Activated CD4-positive, alpha-beta T cell treated with anti-CD3 and anti-CD28 coated beads for 48 hours (primary cell): Measurements from ENCODE around the gene MAML3.
A peak's percentile ranks its signal among the peaks of the same experiment; 100 is the strongest.

Experiments used
- DNase-seq: peaks from one replicate; pipeline ENCODE4 v3.0.0-alpha.2; 2020

The MAML3 gene

DNA sequence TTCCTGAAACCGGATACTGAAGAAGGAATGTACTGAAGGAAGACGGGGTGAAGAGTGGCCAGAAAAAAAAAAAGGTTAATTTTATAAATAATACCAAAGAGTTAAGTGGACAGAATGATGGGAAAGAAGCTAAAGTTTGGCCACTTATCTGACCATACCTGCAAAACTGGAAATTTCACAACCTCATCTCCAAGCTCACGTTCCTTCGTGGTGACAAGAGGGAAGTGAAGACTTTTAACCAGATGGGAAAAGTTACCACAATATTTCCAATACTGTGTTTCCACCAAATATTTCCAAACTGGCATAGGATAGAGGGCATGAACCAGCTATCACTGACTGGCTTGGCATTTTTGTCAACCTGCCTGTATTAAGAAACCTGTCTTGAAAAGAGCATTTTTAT is 56.4 kb downstream of the MAML3 start:
- DNase-seq: no peak

GRCh38 chr4:140096921-140097320 is 57.1 kb downstream of the MAML3 start:
- DNase-seq: no peak

GRCh38 chr4:140096483-140096861 is 57.5 kb downstream of the MAML3 start:
- peak; percentile 27 for DNase-seq

- peak; percentile 76 for DNase-seq
These were observed 58.1 kb downstream of the MAML3 start for GRCh38 chr4:140095694-140096482.

DNA sequence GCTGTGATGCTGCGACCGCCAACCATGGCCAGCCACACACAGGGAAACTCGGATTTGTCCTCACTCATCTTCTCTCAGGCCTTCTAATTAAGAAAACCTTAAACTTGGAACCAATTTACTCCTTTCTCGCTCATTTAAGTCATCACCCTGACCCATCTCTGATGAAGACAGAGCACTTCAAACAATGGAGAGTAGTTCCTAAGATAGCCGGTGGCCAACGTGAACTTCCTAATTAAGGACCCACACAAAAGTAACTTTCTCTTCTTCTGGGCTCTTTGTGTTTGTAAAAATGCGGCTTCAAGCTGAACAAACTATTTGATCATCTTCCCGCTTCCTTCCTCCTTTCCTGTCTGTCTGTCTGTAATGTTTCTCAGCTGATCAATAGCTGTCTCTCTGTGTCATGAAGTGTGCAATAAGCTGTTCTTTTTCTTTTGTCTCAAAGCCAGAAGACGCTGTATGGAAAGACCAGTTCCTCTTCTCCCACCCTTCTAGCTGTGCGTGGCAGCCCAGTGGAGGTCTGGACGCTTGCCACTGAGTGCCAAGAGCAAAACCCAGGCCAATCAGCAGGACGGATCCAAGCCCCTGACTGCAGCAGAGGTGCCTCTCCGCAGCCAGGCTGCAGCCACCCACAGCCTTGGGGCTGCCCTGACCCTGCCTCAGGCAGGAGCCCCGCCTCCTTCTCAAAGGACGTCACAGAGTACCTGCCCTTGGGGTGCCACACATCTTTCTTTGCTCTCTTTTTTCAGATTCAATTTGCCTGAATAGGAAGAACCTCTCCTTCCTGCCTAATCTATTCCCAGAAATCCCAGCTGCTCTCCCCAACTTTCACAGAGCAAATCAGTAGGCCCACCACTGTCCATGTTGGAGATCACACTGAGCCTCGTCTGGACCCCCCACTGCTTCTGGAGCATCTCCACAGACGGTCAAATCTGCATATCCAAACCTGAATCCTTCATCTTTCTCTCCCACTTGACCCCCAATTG is 59.3 kb downstream of the MAML3 start:
- peak; percentile 79 for DNase-seq

DNA sequence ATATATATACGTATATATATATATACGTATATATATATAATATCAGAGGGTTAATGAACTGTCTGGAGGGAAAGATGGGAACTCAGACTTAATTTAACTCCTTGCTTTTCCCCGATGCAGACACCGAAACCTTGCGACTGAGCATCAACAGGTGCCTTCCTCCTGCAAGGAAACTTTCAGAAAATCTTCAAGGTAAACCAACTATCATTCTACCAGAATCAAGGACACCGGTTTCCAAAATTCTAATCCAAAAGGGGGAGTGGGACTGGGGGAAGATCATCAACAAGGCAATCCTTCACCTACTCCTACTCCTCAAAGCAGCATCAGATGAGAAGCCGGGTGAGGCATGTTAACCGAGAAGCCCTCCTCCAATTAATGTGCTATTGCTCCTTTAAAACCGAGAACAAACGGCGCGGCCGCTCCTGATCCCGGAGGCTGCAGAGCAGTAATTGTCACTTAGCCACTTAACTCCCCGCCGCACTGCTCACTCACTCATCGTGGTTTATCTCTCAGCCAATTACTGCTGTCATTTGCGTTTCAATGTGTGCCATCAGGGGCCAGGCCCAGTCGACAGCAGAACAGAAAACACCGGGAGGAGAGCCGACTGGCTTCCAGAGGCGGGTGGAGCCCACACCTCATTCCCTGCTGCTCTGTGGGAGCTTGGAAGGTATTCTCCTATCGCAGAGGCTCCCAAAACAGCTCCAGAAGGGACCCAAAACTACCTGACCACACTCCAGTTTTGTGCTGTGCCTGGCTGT is 61.7 kb downstream of the MAML3 start:
- DNase-seq: peak; percentile 15

- DNase-seq: no peak
These were observed 62.7 kb downstream of the MAML3 start for GRCh38 chr4:140091305-140091704.

- no peak for DNase-seq
These were observed 63.7 kb downstream of the MAML3 start for GRCh38 chr4:140090215-140090731.

GRCh38 chr4:140089216-140089615 is 64.8 kb downstream of the MAML3 start:
- no peak for DNase-seq

- DNase-seq: no peak
These were observed 65.5 kb downstream of the MAML3 start for GRCh38 chr4:140088323-140088967.

- no peak for DNase-seq
These were observed 68.1 kb downstream of the MAML3 start for GRCh38 chr4:140085881-140086280.

DNA sequence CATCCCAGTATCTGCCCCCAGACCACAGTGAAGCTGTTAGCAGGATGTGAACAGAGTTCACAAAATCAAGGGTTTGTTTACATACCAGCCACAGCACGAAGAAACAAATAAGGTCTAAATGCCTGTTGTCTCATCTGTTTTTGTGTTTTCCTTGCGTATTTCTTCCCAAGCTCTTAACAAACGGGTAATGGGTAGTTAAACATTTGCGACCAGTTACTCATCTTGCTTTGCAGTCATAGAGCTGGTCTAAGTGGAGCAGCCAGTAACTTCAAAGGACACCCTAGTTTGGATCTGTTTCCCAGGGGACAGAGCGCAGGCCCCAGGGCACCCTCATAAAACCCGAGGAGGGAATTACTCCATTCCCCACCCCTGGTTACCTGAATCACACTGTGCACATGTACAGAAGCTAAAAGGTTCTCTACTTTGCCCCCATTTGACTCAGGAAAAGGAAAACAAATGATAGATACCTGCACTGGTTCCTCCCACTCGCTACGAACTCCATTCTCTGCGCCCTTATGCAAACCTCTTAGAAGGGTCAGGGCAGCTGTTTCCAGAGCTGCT is 68.8 kb downstream of the MAML3 start:
- DNase-seq: no peak

DNA sequence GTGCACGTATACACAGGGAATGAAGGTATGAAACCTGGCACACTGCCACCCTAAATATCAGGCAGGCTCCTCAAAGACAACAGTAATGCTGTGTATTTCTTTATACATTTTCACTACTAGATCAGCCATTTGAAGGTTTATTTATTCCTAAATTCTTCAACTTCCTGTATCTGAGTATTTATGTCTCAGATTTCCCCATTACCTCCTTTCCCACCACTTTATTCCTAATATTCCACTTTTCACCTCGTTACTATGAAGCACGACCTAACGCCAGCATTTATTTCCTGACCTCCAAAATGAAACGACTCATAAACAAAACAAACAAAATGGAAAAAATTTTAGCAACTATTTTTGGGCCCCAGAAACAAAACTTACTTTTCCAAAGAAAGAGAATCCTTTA is 69.6 kb downstream of the MAML3 start:
- DNase-seq: no peak

- no peak for DNase-seq
These were observed 71.6 kb downstream of the MAML3 start for GRCh38 chr4:140082391-140082755.

DNA sequence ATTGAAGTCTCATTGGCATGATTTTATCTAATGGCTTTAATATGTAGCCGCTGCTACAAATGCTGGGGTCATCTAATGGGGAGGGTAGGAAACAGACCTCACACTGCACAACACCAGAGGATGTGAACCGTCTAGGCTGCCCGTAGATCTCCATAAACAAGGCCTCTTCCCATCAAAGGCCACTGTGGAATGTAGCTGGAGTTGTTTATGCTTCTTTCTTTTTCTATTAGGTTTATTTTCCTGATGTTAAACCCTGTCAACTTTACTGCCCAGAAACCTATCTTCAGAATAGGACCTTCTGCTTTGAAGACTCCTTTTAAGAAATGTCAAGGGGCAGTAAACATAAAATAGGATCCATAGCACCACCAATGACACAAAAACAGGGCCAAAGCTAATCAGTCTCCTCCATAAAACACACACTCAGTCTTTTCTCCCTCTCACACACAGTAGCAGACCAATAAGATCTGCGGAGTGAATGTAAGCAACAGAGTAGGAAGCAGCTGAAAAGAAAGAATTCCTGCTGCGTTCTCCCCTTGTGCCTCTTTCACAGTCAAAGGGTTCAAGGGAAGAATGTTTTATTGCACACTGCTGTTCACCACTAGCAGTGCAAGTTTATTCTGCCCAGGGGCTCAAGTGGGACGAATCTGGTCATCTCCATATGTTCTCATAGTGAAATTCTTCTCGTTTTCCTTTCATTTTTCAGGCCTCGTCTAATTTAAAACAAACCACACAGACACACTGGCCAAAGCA is 72.2 kb downstream of the MAML3 start:
- no peak for DNase-seq

DNA sequence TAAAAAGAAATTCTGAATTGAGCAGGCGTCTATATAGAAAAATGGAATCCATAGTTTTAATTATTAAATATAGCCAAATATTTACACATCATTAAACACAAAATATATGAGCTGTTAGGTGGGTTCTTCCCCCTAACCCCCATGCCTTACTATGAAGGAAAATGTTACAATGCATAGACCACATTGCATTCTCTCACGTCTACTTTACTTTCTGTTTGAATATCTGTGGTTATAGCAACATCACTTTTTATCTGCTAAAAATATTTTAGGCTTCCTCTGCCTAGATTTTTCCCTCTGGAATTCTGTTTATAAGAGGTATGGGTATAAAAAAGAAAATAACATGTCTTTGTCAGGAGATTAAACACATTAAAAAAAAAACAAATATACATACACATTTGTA is 73.1 kb downstream of the MAML3 start:
- no peak for DNase-seq

DNA sequence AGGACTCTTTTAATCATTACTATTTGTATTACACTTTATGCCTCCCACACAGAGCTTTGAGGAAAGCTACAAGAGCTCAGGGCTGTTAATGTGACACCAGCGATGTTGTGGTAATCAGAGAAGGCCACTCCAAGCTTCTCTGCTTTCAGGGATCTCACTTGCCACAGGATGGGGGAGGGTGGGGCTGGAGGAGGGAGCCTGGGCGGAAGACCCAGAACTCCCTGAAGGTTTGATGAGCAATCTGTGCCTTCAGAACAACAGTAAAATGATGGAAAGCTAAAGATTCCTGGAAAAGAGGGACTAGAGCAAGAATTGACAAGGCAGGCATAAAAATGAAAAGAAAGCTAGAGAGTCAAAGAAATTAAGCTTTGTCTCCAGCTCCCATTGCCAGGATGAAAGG is 75.6 kb downstream of the MAML3 start:
- DNase-seq: no peak

- DNase-seq: no peak
These were observed 77.7 kb downstream of the MAML3 start for GRCh38 chr4:140076307-140076706.

GRCh38 chr4:140071806-140072205 is 82.2 kb downstream of the MAML3 start:
- peak; percentile 77 for DNase-seq

GRCh38 chr4:140070973-140071372 is 83.0 kb downstream of the MAML3 start:
- DNase-seq: no peak

DNA sequence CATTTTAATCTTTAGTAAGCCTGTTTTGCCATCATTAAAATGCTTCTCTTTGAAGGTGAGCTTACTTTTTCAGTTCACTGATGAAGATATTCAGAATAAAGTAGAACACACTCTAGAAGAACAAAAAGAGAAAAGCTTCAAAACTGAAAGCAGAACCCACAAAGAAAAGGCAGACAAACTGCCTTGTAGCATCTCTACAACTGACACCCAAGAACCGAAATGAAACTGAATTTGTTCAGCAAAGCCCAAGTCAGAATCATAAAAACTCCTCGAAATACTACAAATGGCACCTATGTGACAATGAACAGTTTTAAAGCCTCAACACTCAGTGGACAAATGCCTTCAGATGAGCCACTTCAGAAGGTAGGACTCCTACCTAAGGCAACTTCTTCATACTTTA is 83.6 kb downstream of the MAML3 start:
- DNase-seq: no peak
